H1 (cell line): ENCODE measurements around the gene ZNF581. TPM values are rescaled to one million over a fixed set of nuclear protein-coding genes. Genes with fewer than 3 reads are reported as not detected.
A peak's percentile ranks its signal among the peaks of the same experiment; 100 is the strongest.

Experiments used
- CBX8 ChIP-seq: fragments of 300-800, 300-1000 bp; sonication (generic); IDR thresholded peaks from 2 replicates; pipeline ENCODE4 v1.7.1; 2016; ENCODE audit warnings: low read depth, low read length, borderline replicate concordance
- MAFK ChIP-seq: IDR thresholded peaks from 2 replicates; pipeline ENCODE4 v1.6.1; 2012; ENCODE audit warnings: low read depth, mild to moderate bottlenecking, improper control_type of control experiment, low read length
- PHF8 ChIP-seq: fragments of 200-600 bp; sonication (generic); conservative IDR thresholded peaks from 2 replicates; pipeline ENCODE4 v1.7.1; 2012; ENCODE audit warnings: low read depth, mild to moderate bottlenecking, inconsistent platforms, low read length, moderate library complexity
- POLR2A ChIP-seq, 2 experiments: IDR thresholded peaks; 1 replicate in 1 of 2; 2 replicates in 1 of 2; pipeline ENCODE4 v1.6.1; 2011; ENCODE audit warnings: low read depth in 2 of 2, low read length in 2 of 2, mild to moderate bottlenecking in 2 of 2; ENCODE audit errors: control extremely low read depth in 1 of 2
- RAD21 ChIP-seq, 2 experiments: IDR thresholded peaks in 1 of 2; conservative IDR thresholded peaks in 1 of 2; 2 replicates each; pipeline ENCODE4 v1.6.1; 2011; ENCODE audit warnings: low read depth in 2 of 2, low read length in 2 of 2, improper control_type of control experiment in 1 of 2, inconsistent platforms in 1 of 2, mild to moderate bottlenecking in 1 of 2, moderate library complexity in 1 of 2
- RFX5 ChIP-seq: IDR thresholded peaks from 2 replicates; pipeline ENCODE4 v1.6.1; 2011; ENCODE audit warnings: low read depth, low read length, improper control_type of control experiment, borderline replicate concordance
- SIX5 ChIP-seq: IDR thresholded peaks from 2 replicates; pipeline ENCODE4 v1.6.1; 2011; ENCODE audit warnings: mild to moderate bottlenecking, low read depth, low read length
- YY1 ChIP-seq: IDR thresholded peaks from 2 replicates; pipeline ENCODE4 v1.6.1; 2011; ENCODE audit warnings: low read depth, mild to moderate bottlenecking, low read length
- polyA plus RNA-seq, 7 experiments: library from polyadenylated mRNA; depleted of rRNA in 3 of 7; stranded (reverse) in 5 of 7; unstranded in 2 of 7; fragments of >200 nt in 5 of 7; fragments of 200-250 nt in 2 of 7; gene quantifications; 1 replicate in 5 of 7; 2 replicates in 1 of 7; 4 replicates in 1 of 7; pipeline versions ENCODE4 v1.2.1 to v1.2.3, GENCODE V29; 2011 to 2013; ENCODE audit warnings: missing spikeins in 2 of 7, mixed read lengths in 2 of 7
- total RNA-seq: library from RNA; stranded (reverse); fragmentation: NEBNext Ultra II Directional; extraction: Animal tissue kit (Norgen Biotek cat#: 25700); gene quantifications from 2 replicates; pipeline ENCODE4 v1.2.1, GENCODE V29; 2021
- TF ChIP-seq, protein P1 (sequence below): IDR thresholded peaks from 2 replicates; pipeline ENCODE4 v1.6.1; 2012; ENCODE audit warnings: inconsistent platforms

The ZNF581 gene
- total and polyA plus RNA-seq, 2 of the 8 experiments (the other 6 are each of a cell fraction or from before 2014, with no cell fraction given) = 73.0 to 76.1 TPM

DNA sequence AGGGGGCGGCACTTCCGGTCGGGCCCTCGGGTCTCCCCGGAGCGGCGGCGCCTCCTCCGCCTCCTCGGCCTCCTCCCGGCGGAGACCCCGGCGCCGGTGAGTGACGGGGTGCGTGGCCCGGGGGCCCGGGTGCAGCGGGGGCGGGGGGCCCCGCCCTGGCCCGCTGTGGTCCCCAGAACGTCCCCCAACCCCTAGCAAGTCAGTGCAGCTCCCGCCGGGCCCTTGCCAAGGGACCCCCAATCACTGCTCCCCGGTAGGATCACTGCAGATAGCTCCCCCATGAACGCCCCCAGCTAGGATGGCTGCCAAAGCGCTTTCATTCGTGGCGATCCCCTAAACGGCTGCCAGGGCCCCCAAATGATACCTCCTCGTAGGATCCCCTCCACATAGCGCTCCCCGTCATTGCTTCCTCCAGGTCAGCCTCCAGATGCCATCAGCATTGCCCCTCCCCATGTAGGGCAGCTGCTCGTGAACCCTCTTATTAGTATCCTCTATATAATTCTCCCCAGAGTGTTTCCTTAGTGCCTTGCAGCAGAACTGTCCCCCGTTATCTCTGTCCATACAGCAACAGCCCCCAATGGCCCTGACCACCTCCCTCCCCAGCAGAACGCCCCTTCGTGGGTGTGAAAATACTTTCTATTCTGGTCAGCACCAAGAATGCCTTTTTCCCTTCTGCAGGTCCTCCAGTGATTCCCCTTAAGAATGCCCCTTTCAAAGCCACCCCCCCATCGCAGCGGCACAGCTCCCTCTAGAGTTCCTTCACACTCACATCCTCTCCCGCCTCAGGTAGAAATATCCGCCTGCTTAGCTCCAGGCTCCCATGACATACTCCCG is 37.6 kb upstream of the ZNF581 start, which contains the start of gene ZNF865 (continued):
- TF ChIP-seq RAD21 (IDR thresholded peaks at IDR 0.05 in 1 of 2, conservative IDR thresholded peaks at IDR 0.05 in 1 of 2; ENCODE audit: low read depth in 2 of 2, low read length in 2 of 2) = peak; percentile 73 to 75
- 0 out of 2 replicates have a peak, but pooled peaks have one; percentile 9 for TF ChIP-seq YY1
- no peak for TF ChIP-seq MAFK
- TF ChIP-seq, protein P1, sequence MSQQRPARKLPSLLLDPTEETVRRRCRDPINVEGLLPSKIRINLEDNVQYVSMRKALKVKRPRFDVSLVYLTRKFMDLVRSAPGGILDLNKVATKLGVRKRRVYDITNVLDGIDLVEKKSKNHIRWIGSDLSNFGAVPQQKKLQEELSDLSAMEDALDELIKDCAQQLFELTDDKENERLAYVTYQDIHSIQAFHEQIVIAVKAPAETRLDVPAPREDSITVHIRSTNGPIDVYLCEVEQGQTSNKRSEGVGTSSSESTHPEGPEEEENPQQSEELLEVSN = peak; percentile 89
- TF ChIP-seq RFX5 = peak; percentile 54; the same call in 1 of the 2 replicates
- TF ChIP-seq PHF8 = peak; percentile 68
- no peak; a peak in 1 of 3 replicates for TF ChIP-seq POLR2A (IDR thresholded peaks at IDR 0.05; ENCODE audit: control extremely low read depth in 1 of 2, low read depth in 2 of 2, low read length in 2 of 2)
- no peak for TF ChIP-seq CBX8
- TF ChIP-seq SIX5 = no peak
